ENCODE measurements around the gene OR5D18. TPM values are rescaled to one million over a fixed set of nuclear protein-coding genes. Genes with fewer than 3 reads are reported as not detected.

OR5D18 gene
- total RNA-seq, 1 experiment from 2014 or later = not detected

- Mint-ChIP-seq H3K27ac (no peak overlapping the region), H3K9me3 (peaks cover 72% of the 10 kb centered on the region), H3K27me3 (ENCODE audit: low read depth) (peaks cover 6% of the 10 kb centered on the region), H3K36me3 (peaks cover 52% of the 10 kb centered on the region), H3K4me1 (no peaks in the 10 kb centered on the region), H3K4me3 (no peak overlapping the region)
- DNase-seq (ENCODE audit: low spot score) = no peak
- ChIA-PET POLR2A (no interaction called here), CTCF (no interaction called here)
- ATAC-seq = no peak
- TF ChIP-seq CREM (CRISPR knock-in tag; IDR thresholded peaks at IDR 0.05) = no peak
- TF ChIP-seq CDX4 (CRISPR knock-in tag; IDR thresholded peaks at IDR 0.05; ENCODE audit: borderline replicate concordance) = no peak
These were observed 27.8 kb upstream of the OR5D18 start for GRCh38 chr11:55791606-55792005.

- Mint-ChIP-seq H3K4me3 (no peak overlapping the region), H3K36me3 (peaks cover 40% of the 10 kb centered on the region), H3K9me3 (peaks cover 60% of the 10 kb centered on the region), H3K4me1 (no peaks in the 10 kb centered on the region), H3K27me3 (ENCODE audit: low read depth) (no peaks in the 10 kb centered on the region), H3K27ac (no peak overlapping the region)
- DNase-seq (ENCODE audit: low spot score) (no peak), ATAC-seq (no peak)
- POLR2A ChIA-PET = no interaction called here
- CTCF ChIA-PET = no interaction called here
- TF ChIP-seq RORB (CRISPR knock-in tag; IDR thresholded peaks at IDR 0.05) (no peak), ZNF532 (CRISPR knock-in tag; IDR thresholded peaks at IDR 0.05; ENCODE audit: borderline replicate concordance) (no peak), ATF3 (CRISPR knock-in tag; conservative IDR thresholded peaks at IDR 0.05) (no peak), TCF7 (CRISPR knock-in tag; IDR thresholded peaks at IDR 0.05; ENCODE audit: low read depth) (no peak), ZBTB21 (CRISPR knock-in tag; IDR thresholded peaks at IDR 0.05; ENCODE audit: borderline replicate concordance) (no peak), ELF4 (CRISPR knock-in tag; IDR thresholded peaks at IDR 0.05; ENCODE audit: low read depth) (no peak), EMX1 (CRISPR knock-in tag; IDR thresholded peaks at IDR 0.05) (no peak), NFE2L1 (CRISPR knock-in tag; IDR thresholded peaks at IDR 0.05) (no peak), FOXP4 (CRISPR knock-in tag; IDR thresholded peaks at IDR 0.05) (no peak), E2F1 (CRISPR knock-in tag; IDR thresholded peaks at IDR 0.05) (no peak), ZSCAN18 (CRISPR knock-in tag; IDR thresholded peaks at IDR 0.05) (no peak), ZNF219 (CRISPR knock-in tag; IDR thresholded peaks at IDR 0.05; ENCODE audit: borderline replicate concordance) (no peak), E2F4 (CRISPR knock-in tag; IDR thresholded peaks at IDR 0.05; ENCODE audit: borderline replicate concordance, low read depth) (no peak), FOXK1 (CRISPR knock-in tag; IDR thresholded peaks at IDR 0.05) (no peak), PRRX2 (CRISPR knock-in tag; IDR thresholded peaks at IDR 0.05) (no peak), SOX15 (CRISPR knock-in tag; IDR thresholded peaks at IDR 0.05) (no peak), NR2C2 (CRISPR knock-in tag; IDR thresholded peaks at IDR 0.05) (no peak), CREM (CRISPR knock-in tag; IDR thresholded peaks at IDR 0.05) (no peak), ZNF317 (CRISPR knock-in tag; IDR thresholded peaks at IDR 0.05; ENCODE audit: borderline replicate concordance, low read depth) (no peak)
These were observed 26.1 kb upstream of the OR5D18 start for GRCh38 chr11:55793321-55793720.
